ENCODE results near the gene NACC2.

NACC2 gene

GRCh38 chr9:136096505-136097001 is 1.5 kb upstream of the NACC2 start:
- Histone ChIP-seq H2BK12ac (ENCODE audit: low read length) (no peak overlapping the region), H4K91ac (ENCODE audit: low read depth, low read length, poor library complexity) (no peak overlapping the region), H3K27me3 (ENCODE audit: control insufficient read depth in 3 of 3, insufficient read depth in 3 of 3, low read depth in 1 of 3, low read length in 3 of 3) (peaks cover 3 to 30% (median 25%) of the 10 kb centered on the region in 3 experiments), H3K79me1 (ENCODE audit: low read depth, low read length) (peaks cover 8% of the 10 kb centered on the region), H3K23ac (ENCODE audit: low read depth, low read length, poor library complexity) (no peak overlapping the region), H2AK5ac (ENCODE audit: low read depth, low read length) (no peak overlapping the region), H3K36me3 (replicated peaks in 1 of 2; ENCODE audit: control insufficient read depth in 2 of 2, insufficient read depth in 2 of 2, low read length in 2 of 2) (no peaks in the 10 kb centered on the region), H3K27ac (replicated peaks; ENCODE audit: low read length) (no peak overlapping the region), H3K14ac (ENCODE audit: low read length) (no peak overlapping the region), H3K4me2 (ENCODE audit: insufficient read depth, low read length, poor library complexity, severe bottlenecking) (no peak overlapping the region), H3K4me1 (ENCODE audit: control insufficient read depth in 2 of 2, insufficient read depth in 1 of 2, low read depth in 1 of 2, low read length in 2 of 2) (peaks cover 22 to 32% of the 10 kb centered on the region in 2 donors), H3K4ac (ENCODE audit: low read length) (peak overlapping the region; percentile 41), H3K4me3 (ENCODE audit: low read length in 2 of 2) (no peak overlapping the region), H3K9ac (ENCODE audit: low read depth, low read length, poor library complexity) (no peak overlapping the region), H4K8ac (ENCODE audit: low read depth, low read length) (no peak overlapping the region), H2BK120ac (ENCODE audit: low read depth, low read length) (no peak overlapping the region), H3K9me3 (replicated peaks in 1 of 2; ENCODE audit: control insufficient read depth in 2 of 2, insufficient read depth in 1 of 2, low read depth in 1 of 2, low read length in 2 of 2) (no peaks in the 10 kb centered on the region), H2AFZ (ENCODE audit: low read length) (no peak overlapping the region), H2BK5ac (ENCODE audit: low read length) (no peak overlapping the region), H3K18ac (ENCODE audit: low read length) (no peak overlapping the region), H2BK15ac (ENCODE audit: low read length) (no peak overlapping the region)
- DNase-seq (ENCODE audit: low spot score) = no peak
- WGBS, 2 donors (ENCODE audit: extremely low coverage in 2 of 2, insufficient read length in 2 of 2, insufficient replicate concordance in 1 of 2) = no CpG with 5 or more reads among the region's 5 CpGs

- peak; percentile 29 for DNase-seq (ENCODE audit: low spot score)
- no peak overlapping the region for H3K27ac ChIP-seq (replicated peaks; ENCODE audit: low read length)
- peak overlapping the region; percentile 65 for H3K23ac ChIP-seq (ENCODE audit: low read depth, low read length, poor library complexity)
- H2BK5ac ChIP-seq (ENCODE audit: low read length) = no peak overlapping the region
- H3K27me3 ChIP-seq (ENCODE audit: control insufficient read depth in 3 of 3, insufficient read depth in 3 of 3, low read depth in 1 of 3, low read length in 3 of 3) = peaks cover 3 to 29% (median 25%) of the 10 kb centered on the region in 3 experiments
- no CpG with 5 or more reads among the region's 74 CpGs for WGBS, 2 donors (ENCODE audit: extremely low coverage in 2 of 2, insufficient read length in 2 of 2, insufficient replicate concordance in 1 of 2)
- peak overlapping the region; percentile 89 for H3K4me2 ChIP-seq (ENCODE audit: insufficient read depth, low read length, poor library complexity, severe bottlenecking)
- H3K18ac ChIP-seq (ENCODE audit: low read length) = peak overlapping the region; percentile 97
- H3K79me1 ChIP-seq (ENCODE audit: low read depth, low read length) = peaks cover 8% of the 10 kb centered on the region
- H3K9ac ChIP-seq (ENCODE audit: low read depth, low read length, poor library complexity) = peak overlapping the region; percentile 77
- H2AFZ ChIP-seq (ENCODE audit: low read length) = peak overlapping the region; percentile 89
- no peak overlapping the region for H4K91ac ChIP-seq (ENCODE audit: low read depth, low read length, poor library complexity)
- peak overlapping the region; percentile 97 for H3K14ac ChIP-seq (ENCODE audit: low read length)
- no peaks in the 10 kb centered on the region for H3K36me3 ChIP-seq (replicated peaks in 1 of 2; ENCODE audit: control insufficient read depth in 2 of 2, insufficient read depth in 2 of 2, low read length in 2 of 2)
- no peaks in the 10 kb centered on the region for H3K9me3 ChIP-seq (replicated peaks in 1 of 2; ENCODE audit: control insufficient read depth in 2 of 2, insufficient read depth in 1 of 2, low read depth in 1 of 2, low read length in 2 of 2)
- no peak overlapping the region for H4K8ac ChIP-seq (ENCODE audit: low read depth, low read length)
- H3K4me3 ChIP-seq (ENCODE audit: low read length in 2 of 2) = peak overlapping the region; percentile 55 to 87
- peak overlapping the region; percentile 91 for H2BK120ac ChIP-seq (ENCODE audit: low read depth, low read length)
- H3K4me1 ChIP-seq (ENCODE audit: control insufficient read depth in 2 of 2, insufficient read depth in 1 of 2, low read depth in 1 of 2, low read length in 2 of 2) = peaks cover 17 to 22% of the 10 kb centered on the region in 2 donors
- peak overlapping the region; percentile 94 for H2BK15ac ChIP-seq (ENCODE audit: low read length)
- peak overlapping the region; percentile 95 for H2AK5ac ChIP-seq (ENCODE audit: low read depth, low read length)
- peak overlapping the region; percentile 90 for H2BK12ac ChIP-seq (ENCODE audit: low read length)
- peak overlapping the region; percentile 93 for H3K4ac ChIP-seq (ENCODE audit: low read length)
Measured at GRCh38 chr9:136093995-136094881, 851 bp downstream of the NACC2 start.

GRCh38 chr9:136093346-136093986 is 1.6 kb downstream of the NACC2 start:
- Histone ChIP-seq H3K4me3 (ENCODE audit: low read length in 2 of 2) (no peak overlapping the region), H2AK5ac (ENCODE audit: low read depth, low read length) (peak overlapping the region; percentile 95), H3K36me3 (replicated peaks in 1 of 2; ENCODE audit: control insufficient read depth in 2 of 2, insufficient read depth in 2 of 2, low read length in 2 of 2) (no peaks in the 10 kb centered on the region)

GRCh38 chr9:136092741-136093140 is 2.3 kb downstream of the NACC2 start:
- Histone ChIP-seq H3K79me1 (ENCODE audit: low read depth, low read length) (peaks cover 8% of the 10 kb centered on the region), H2AK5ac (ENCODE audit: low read depth, low read length) (peak overlapping the region; percentile 53), H3K4ac (ENCODE audit: low read length) (no peak overlapping the region), H3K36me3 (replicated peaks in 1 of 2; ENCODE audit: control insufficient read depth in 2 of 2, insufficient read depth in 2 of 2, low read length in 2 of 2) (no peaks in the 10 kb centered on the region), H3K9ac (ENCODE audit: low read depth, low read length, poor library complexity) (no peak overlapping the region), H2BK15ac (ENCODE audit: low read length) (no peak overlapping the region), H3K23ac (ENCODE audit: low read depth, low read length, poor library complexity) (no peak overlapping the region), H3K9me3 (replicated peaks in 1 of 2; ENCODE audit: control insufficient read depth in 2 of 2, insufficient read depth in 1 of 2, low read depth in 1 of 2, low read length in 2 of 2) (no peaks in the 10 kb centered on the region), H2BK120ac (ENCODE audit: low read depth, low read length) (no peak overlapping the region), H2BK5ac (ENCODE audit: low read length) (no peak overlapping the region), H4K91ac (ENCODE audit: low read depth, low read length, poor library complexity) (no peak overlapping the region), H3K27me3 (ENCODE audit: control insufficient read depth in 3 of 3, insufficient read depth in 3 of 3, low read depth in 1 of 3, low read length in 3 of 3) (peaks cover 3 to 25% (median 16%) of the 10 kb centered on the region in 3 experiments), H3K4me1 (ENCODE audit: control insufficient read depth in 2 of 2, insufficient read depth in 1 of 2, low read depth in 1 of 2, low read length in 2 of 2) (peaks cover 12 to 22% of the 10 kb centered on the region in 2 donors), H4K8ac (ENCODE audit: low read depth, low read length) (no peak overlapping the region), H3K27ac (replicated peaks; ENCODE audit: low read length) (no peak overlapping the region), H3K4me2 (ENCODE audit: insufficient read depth, low read length, poor library complexity, severe bottlenecking) (no peak overlapping the region), H3K14ac (ENCODE audit: low read length) (no peak overlapping the region), H2AFZ (ENCODE audit: low read length) (no peak overlapping the region), H2BK12ac (ENCODE audit: low read length) (peak overlapping the region; percentile 59), H3K18ac (ENCODE audit: low read length) (peak overlapping the region; percentile 49), H3K4me3 (ENCODE audit: low read length in 2 of 2) (peak overlapping the region in 1 of 2 donors; percentile 29)
- DNase-seq (ENCODE audit: low spot score) = no peak
- WGBS, 2 donors (ENCODE audit: extremely low coverage in 2 of 2, insufficient read length in 2 of 2, insufficient replicate concordance in 1 of 2) = no CpG with 5 or more reads among the region's 9 CpGs

More at GRCh38 chr9:136093346-136093986, 1.6 kb downstream of the NACC2 start:
- H3K4ac ChIP-seq (ENCODE audit: low read length) = peak overlapping the region; percentile 66
- peak overlapping the region; percentile 44 for H3K9ac ChIP-seq (ENCODE audit: low read depth, low read length, poor library complexity)
- H3K79me1 ChIP-seq (ENCODE audit: low read depth, low read length) = peaks cover 8% of the 10 kb centered on the region
- peaks cover 12 to 22% of the 10 kb centered on the region in 2 donors for H3K4me1 ChIP-seq (ENCODE audit: control insufficient read depth in 2 of 2, insufficient read depth in 1 of 2, low read depth in 1 of 2, low read length in 2 of 2)
- H2BK15ac ChIP-seq (ENCODE audit: low read length) = peak overlapping the region; percentile 94
- H4K91ac ChIP-seq (ENCODE audit: low read depth, low read length, poor library complexity) = no peak overlapping the region
- H2BK120ac ChIP-seq (ENCODE audit: low read depth, low read length) = peak overlapping the region; percentile 91
- H3K4me2 ChIP-seq (ENCODE audit: insufficient read depth, low read length, poor library complexity, severe bottlenecking) = peak overlapping the region; percentile 89
- H3K27me3 ChIP-seq (ENCODE audit: control insufficient read depth in 3 of 3, insufficient read depth in 3 of 3, low read depth in 1 of 3, low read length in 3 of 3) = peaks cover 3 to 25% (median 21%) of the 10 kb centered on the region in 3 experiments
- no peak overlapping the region for H4K8ac ChIP-seq (ENCODE audit: low read depth, low read length)
- H3K9me3 ChIP-seq (replicated peaks in 1 of 2; ENCODE audit: control insufficient read depth in 2 of 2, insufficient read depth in 1 of 2, low read depth in 1 of 2, low read length in 2 of 2) = no peaks in the 10 kb centered on the region
- no peak for DNase-seq (ENCODE audit: low spot score)
- H3K27ac ChIP-seq (replicated peaks; ENCODE audit: low read length) = no peak overlapping the region
- peak overlapping the region; percentile 90 for H2BK12ac ChIP-seq (ENCODE audit: low read length)
- H2BK5ac ChIP-seq (ENCODE audit: low read length) = no peak overlapping the region
- peak overlapping the region; percentile 97 for H3K18ac ChIP-seq (ENCODE audit: low read length)
- H3K23ac ChIP-seq (ENCODE audit: low read depth, low read length, poor library complexity) = peak overlapping the region; percentile 65
- H3K14ac ChIP-seq (ENCODE audit: low read length) = peak overlapping the region; percentile 97
- WGBS, 2 donors (ENCODE audit: extremely low coverage in 2 of 2, insufficient read length in 2 of 2, insufficient replicate concordance in 1 of 2) = no CpG with 5 or more reads among the region's 16 CpGs
- peak overlapping the region; percentile 89 for H2AFZ ChIP-seq (ENCODE audit: low read length)

All from neuronal stem cell (in vitro differentiated cells).